HG03159 (cell line): ENCODE results near the gene EXOC6.

Experiments used
- ATAC-seq: cut with Tn5 transposase; IDR thresholded peaks from one replicate; pipeline ENCODE4 v1.9.1; 2021; ENCODE audit warnings: mild to moderate bottlenecking, moderate library complexity; ENCODE audit not compliant: unreplicated experiment

The EXOC6 gene

DNA sequence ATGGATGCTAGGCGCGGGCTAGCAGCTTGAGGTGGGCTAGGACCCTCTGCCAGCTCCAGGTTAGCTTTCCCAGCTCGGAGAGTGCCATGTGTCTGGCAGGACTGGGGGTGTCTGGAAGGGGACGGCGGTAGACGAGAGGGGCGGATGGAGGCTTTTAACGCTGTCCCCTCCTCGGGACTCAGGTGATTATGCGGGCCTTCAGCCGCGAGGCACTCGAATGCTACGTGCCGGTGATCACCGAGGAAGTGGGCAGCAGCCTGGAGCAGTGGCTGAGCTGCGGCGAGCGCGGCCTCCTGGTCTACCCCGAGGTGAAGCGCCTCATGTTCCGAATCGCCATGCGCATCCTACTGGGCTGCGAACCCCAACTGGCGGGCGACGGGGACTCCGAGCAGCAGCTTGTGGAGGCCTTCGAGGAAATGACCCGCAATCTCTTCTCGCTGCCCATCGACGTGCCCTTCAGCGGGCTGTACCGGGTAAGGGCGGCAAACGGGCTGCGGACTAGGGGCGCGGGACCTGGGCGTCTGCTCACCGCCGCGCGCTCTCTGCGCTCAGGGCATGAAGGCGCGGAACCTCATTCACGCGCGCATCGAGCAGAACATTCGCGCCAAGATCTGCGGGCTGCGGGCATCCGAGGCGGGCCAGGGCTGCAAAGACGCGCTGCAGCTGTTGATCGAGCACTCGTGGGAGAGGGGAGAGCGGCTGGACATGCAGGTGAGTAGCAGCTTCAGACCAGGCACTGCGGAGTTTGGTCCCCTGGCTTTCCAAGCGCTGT, 226.5 kb downstream of the EXOC6 start:
- no peak for ATAC-seq

DNA sequence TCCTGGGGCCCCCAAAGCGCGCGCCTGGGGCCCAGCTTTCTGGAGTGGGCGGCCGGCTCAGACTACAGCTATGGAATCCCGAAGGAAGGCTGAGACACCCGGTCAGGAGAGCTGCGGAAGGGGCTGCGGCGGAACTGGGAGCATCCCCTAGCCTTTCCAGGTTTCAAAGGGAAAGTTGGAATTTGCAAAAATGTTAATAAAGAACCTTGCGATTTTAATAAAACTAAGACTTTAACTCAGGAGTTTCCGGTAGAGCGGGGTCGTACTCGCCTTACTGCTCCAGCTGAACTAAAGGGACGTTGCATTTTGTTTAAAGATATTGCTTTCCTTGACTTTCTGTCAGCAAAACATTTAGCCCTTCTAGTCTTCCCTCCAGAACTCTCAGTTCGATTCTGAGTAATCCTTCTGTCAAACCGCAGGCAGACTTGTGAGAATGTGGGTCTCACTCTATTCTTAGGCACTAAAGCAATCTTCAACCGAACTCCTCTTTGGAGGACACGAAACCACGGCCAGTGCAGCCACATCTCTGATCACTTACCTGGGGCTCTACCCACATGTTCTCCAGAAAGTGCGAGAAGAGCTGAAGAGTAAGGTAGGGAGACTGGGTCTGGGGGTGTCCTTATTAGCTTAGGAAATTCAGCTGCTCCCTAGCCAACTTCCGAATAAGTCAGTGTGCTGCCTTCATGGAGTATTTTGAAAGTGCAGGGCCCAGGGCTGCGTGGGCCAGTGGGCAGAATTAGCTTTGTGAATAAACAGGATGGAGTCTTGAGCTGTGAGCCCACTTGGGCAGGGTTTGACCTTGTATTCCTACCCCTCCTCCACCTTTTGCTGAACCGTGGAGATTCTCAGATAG, 227.3 kb downstream of the EXOC6 start:
- no peak for ATAC-seq

DNA sequence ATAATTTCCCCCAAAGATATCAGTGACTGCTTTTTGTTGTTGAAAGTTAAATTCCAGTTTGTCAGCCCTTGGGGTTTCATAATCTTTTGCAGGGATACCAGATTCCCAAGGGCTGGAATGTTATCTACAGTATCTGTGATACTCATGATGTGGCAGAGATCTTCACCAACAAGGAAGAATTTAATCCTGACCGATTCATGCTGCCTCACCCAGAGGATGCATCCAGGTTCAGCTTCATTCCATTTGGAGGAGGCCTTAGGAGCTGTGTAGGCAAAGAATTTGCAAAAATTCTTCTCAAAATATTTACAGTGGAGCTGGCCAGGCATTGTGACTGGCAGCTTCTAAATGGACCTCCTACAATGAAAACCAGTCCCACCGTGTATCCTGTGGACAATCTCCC, 228.6 kb downstream of the EXOC6 start:
- ATAC-seq = no peak

DNA sequence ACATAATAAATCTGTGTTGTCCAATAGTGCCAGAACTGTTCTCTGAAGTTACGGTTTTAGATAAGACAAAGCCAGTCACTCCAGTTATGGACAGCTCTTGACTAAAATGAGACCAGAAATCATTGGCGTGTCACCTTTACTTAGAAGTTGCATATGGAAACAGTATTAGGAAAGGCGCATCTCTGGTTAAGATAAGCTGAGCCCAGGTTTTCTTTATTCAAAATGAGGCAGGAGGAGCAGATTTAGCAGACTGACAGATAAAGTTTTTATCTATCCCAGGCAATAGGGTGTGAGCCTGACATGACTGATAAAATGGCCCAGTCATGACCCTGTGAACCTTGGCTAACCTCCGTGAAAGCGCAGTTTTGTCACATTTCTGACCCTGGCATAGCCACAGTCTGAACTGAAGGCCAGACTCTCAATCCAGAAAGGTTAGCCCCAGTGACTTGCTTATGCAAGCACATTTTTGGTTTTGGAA, 229.6 kb downstream of the EXOC6 start:
- ATAC-seq = no peak

DNA sequence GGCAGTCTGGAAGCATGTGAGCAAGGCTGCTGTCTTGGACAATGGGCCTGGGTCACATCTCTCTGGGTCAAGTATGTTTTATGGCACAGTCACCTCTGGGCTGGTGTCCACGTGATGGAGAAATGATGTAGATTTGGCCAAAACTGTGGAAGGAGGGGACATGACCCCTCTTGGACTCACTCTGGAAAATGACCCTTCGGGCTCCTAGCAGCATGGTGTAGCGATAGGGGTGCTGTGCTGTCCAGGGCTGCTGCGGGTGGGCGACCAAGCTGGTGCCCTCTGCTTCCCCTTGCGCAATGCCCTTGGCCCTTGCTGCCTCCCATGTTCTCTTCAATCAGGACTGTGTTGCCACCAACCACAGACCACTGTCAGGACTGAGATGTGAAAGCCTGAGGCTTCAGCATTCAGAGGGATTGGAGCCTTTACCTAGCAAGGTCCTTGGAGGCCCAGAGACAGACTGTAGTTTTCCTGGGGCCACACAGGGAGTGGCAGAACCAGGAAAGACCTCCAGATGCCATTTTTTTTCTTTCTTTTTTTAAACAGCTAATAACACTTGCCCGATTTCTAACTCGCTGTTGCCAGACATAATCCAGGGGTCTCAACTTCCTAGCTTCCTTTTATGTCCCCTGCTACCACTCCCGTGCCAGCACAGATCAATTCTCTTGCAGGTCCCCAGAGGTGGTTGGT, 231.5 kb downstream of the EXOC6 start:
- no peak for ATAC-seq

DNA sequence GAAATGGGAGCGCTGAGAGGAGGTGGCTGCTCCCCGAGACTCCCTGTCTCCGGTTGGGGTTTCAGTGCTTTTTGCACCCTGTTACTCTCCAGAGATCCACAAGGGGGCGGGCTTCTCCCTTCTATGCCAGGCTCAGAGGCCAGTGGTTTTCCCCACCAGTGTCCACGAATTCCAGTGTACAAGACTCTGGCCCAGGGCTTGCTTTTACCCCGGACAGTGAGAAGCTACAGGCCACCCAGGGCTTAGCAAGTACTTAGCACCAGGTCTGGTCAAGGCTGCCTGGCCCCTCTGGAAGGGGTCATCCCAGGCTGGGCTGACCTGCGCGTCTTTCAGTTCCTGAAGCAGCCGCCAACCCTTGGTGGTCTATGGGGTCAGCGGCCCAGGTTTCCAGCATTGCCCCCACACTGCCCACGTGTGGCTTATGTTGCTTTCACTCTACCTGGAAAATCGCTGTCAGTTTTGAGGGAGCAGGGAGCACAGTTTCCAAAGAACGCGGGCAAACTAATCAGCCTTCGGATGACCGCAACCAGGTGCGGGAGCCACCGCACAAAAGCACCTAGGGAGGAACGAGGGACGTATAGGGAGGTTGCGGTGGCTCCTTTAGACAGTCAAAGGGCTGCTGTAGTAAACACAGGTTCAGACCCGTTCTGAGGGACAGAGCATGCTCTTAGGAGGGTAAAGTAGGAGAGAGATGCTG, 232.2 kb downstream of the EXOC6 start:
- ATAC-seq = peak; percentile 68

DNA sequence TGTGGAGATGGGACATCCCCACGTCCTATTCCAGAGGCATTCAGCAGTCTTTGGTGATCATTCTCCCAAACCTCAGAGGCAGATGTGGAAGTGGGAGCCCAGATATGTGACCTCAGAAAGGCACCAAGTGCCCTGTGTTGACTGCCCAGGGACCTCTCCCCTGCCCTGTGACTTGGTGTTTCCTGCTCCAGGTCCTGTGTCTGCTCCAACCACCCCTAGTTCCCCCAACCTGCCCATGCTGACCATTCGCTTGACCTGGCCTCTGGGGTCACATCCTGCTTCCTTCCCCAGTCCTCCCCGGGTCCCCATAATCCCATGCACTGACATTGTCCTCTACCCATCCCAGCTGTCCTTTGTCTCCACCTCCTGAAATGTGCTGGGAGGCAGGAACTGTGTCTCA, 233.0 kb downstream of the EXOC6 start:
- no peak for ATAC-seq

DNA sequence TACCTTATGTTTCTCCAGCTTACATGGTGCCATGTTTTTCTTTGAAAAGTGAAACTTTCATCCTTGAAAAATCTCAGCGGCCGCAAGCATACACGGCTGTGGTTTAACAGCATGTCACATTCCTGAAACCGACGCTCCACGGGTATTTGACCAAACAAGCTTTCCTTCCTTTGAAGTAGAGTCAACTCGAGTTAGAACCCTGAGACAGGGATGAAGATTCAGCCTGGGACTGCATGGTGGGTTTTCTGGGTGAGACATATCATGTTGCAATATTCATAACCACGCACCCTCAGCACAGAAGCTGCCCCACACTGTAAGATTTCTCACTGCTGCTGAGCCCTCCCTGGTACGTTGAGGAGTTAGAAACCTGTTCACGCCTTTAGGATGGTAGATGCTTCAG, 233.5 kb downstream of the EXOC6 start:
- no peak for ATAC-seq

DNA sequence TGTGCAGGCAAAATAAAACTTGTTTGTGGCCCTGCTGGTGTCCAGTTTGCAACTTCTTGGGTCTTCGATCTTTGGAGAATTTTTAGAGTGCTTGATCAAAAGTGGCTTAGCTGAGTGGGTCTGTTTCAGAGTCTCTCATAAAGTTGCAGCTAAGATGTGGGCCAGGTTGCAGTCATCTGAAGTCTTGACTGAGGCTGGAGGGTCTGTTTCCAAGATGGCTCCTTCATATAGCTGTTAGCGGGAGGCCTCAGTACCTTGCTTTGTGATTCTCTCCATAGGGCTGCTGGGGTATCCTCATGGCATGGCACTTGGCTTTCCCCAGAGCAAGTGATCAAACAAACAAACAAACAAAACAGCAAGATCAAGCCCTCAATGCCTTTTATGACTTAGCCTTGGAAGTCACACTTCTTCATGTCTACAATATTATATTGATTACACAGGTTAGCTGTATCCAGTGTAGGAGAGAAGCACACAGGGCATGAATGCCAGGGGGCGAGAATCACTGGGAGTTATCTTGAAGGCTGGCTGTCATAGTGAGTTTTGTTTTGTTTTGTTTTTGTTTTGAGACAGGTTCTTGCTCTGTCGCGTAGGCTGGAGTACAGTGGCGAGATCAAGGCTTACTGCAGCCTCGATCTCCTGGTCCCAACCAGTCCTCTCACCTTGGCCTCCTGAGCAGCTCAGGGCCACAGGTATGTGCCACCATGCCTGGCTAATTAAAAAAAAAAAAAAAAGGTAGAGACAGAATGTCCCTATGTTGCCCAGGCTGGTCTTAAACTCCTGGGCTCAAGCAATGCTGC, 235.6 kb downstream of the EXOC6 start:
- no peak for ATAC-seq

DNA sequence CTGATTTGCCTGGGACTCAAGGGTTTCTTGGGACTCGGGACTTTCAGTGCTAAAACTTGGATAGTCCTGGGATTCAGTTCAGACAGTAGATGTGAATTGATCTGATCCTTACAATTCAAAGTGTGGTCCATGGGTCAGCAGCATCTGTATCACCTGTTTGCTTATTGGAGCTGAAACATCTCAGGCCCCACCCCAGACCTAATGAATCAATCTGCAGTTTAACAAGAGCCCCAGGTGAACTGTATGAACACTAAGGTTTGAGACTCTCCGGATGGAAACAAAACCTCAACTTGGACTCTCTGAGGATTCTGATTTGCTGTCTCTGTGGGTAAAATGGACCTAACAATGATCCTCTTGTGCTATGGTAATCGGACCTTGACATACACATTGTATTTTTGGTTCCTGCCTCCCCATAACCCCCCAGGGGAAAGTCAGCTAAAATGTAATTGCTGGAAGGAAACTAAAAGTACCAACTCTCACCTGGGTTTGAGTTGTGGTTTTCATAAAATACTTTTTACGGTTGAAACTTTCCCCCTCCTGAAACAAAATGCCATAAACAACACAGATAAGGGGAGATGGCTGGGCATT, 237.0 kb downstream of the EXOC6 start:
- ATAC-seq = no peak

DNA sequence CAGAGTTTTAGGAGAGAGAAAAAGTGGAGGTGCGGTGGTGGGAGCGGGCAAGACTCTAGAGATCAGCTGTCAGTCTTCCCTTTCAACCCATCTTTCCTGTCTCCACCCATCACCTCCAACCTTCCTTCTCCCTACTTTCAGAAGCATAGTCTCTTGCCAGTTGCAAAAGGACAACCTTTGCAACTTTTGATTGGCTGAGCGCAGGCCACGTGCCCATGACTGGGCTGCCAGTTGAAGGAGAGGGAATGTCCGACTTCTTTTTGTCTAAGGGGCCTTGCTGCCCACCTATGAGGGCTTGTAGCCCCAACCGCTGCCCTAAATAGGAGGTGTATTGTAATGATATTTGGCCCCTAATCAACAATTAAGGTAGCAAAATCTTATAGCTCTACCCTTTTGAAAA, 238.0 kb downstream of the EXOC6 start:
- no peak for ATAC-seq

DNA sequence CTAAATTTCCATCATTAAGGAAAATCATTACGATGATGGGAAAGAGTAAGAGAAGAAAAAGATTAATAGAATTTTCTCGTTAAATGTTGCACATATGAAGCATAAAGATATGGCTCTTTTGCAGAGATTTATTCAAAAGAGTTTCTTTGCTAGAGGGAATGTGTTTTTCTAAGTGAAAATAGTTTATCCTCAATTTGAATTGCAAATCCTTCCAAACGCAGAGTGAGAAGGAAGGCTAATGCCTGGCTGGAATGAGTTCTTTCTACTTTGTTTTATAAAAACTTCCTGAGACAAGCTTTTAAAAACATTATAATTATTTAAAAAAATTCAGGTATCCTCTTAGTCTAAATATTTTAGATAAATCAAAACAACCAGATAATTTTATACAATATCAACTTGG, 239.5 kb downstream of the EXOC6 start:
- ATAC-seq = no peak

DNA sequence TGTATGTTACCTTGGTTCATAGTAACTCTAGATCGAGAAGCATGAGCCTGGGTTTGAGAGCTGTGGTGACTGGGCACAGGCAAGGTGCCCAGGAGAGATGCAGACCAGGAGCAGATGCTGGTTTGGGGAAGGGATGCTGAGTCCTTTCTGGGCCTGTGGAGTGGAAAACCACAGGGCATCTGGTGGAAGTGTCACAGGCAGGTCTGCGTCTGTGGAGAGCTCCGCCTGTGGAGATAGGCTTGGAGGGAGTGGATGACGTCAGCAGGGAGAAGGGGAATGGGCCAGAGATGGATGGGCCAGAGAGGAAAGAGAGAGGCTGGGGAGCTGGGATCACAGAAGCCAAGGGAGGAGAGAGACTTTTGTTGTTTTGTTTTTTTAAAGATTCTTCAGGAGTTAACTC, 240.1 kb downstream of the EXOC6 start:
- no peak for ATAC-seq

DNA sequence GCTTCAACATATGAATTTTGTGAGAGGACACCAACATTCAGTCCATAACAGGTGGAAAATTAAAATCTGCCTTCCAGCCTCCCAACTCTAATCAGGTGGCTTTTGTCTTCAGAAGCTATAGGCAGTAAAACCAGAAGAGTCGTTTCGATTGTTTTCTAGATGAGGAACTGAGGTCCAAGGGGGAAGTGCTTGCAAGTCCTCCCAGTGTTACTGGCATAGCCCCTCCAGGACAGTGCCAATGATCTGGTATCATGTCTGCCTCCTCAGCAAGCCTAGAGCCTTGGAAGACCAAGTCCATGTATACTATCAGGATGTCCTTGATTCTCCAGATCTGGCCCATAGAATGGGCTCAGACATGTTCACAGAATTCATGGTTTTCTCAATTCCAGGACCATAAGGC, 242.3 kb downstream of the EXOC6 start:
- ATAC-seq = no peak

DNA sequence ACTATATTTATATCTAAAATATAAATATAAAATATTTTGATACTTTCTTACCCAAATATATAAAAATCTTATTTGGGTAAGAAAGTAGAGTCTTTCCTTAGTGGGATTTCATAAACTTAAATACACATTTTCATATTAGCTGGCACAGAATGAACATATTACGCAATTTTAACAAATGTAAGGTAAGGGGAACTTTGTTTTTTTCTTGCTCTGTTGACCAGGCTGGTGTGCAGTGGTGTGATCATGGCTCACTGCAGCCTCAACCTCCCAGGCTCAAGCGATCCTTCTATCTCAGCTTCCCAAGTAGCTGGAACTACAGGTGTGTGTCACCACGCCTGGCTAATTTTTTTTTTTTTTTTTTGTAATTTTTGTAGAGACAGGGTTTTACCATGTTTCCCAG, 243.6 kb downstream of the EXOC6 start:
- no peak for ATAC-seq

DNA sequence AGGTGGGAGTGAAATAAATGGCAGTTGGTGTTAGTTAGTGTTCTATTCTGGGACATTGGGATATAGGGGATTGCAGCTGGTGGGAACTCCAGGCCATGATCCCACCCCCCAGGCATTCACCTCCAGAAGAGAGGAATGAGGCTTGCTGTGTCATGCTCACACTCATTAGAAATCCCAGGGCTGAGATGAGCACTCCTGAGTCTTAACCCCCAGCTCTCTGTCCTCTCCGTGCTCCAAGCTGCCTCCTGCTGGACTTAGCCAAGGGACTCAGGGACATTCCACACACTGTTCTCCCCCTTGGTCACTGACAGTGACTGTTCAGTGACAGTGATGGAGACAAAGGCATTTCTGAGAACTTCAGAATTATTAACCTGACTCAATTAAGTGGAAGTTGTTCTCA, 246.9 kb downstream of the EXOC6 start:
- ATAC-seq = no peak

DNA sequence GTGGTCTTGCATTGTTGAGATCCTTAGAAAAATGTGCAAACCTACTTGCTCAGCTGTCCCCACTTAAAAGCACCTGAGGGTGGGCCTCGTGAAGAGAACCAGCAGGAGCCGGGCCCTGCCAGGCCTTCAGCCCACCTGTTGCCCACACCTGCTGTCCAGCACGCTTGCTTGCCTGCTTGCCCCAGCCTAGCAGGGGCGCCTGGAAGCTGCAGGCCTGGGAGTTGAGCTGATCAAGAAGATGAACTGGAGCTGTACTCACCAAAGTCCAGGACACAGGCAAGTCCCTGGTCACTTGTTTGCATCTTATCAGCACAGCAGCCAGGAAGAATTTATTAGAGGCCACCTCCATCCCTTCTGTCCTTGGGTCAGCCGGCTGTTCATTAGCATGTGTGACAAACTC, 248.6 kb downstream of the EXOC6 start:
- ATAC-seq = no peak

DNA sequence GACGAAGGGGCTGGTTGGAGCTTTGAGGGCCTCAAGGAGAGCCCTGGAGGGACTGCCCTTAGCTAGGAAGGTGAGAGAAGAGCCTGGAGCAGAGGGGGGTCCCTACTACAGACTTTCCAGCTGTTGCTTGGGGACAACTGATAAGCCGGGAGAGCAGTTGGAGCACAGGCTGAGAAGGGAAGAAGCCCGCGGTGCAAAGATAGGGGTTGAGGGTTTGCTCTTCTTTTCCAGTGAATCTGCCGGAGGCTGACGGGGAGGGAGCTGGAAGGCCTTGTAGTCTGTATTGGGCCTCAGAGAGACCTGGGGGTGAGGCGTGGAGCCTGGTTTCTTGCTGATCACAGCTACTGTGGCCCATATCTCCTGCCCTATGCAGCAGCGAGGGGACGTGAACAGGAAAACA, 249.1 kb downstream of the EXOC6 start:
- no peak for ATAC-seq

DNA sequence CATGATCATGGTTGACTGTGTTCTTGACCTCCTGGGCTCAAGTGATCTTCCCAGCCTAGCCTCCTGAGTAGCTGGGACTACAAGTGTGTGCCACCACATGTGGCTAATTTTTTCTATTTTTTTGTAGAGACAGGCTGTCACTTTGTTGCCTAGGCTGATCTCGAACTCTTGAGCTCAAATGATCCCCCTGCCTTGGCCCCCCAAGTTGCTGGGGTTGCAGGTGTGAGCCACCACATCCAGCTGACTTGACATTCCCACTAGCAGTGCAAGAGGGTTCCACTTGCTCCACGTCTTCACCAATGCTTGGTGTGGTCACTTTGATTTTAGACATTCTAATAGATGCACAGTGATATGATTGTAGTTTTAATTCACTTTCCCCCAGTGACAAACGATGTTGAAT, 250.5 kb downstream of the EXOC6 start:
- ATAC-seq = no peak

DNA sequence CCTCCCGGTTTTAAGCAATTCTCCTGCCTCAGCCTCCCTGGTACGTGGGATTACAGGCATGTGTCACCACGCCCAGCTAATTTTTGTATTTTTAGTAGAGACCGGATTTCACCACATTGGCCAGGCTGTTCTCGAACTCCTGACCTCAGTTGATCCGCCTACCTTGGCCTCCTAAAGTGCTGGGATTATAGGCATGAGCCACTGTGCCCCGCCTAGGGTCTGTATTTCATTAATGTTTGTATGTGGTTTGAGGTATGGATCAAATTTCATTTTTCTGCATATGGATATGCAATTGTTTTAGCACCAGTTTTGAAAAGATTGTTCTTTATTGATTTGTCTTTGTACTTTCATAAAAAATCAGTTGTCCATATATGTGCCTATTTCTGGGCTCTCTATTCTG, 251.3 kb downstream of the EXOC6 start:
- ATAC-seq = no peak
